GM18870 (cell line): Measurements from ENCODE around the gene ACKR2.
"Not testable (repeated sequence)": the region's sequence is repeated elsewhere in the genome, so short reads cannot be mapped to it uniquely, and the experiment has no call there.

ENCODE experiments used
- ATAC-seq: cut with Tn5 transposase; IDR thresholded peaks from one replicate; pipeline ENCODE4 v1.9.1; 2021; ENCODE audit warnings: moderate library complexity; ENCODE audit not compliant: unreplicated experiment

ACKR2 gene

GRCh38 chr3:42801048-42801620 is 8.1 kb upstream of the ACKR2 start:
- ATAC-seq: no peak

DNA sequence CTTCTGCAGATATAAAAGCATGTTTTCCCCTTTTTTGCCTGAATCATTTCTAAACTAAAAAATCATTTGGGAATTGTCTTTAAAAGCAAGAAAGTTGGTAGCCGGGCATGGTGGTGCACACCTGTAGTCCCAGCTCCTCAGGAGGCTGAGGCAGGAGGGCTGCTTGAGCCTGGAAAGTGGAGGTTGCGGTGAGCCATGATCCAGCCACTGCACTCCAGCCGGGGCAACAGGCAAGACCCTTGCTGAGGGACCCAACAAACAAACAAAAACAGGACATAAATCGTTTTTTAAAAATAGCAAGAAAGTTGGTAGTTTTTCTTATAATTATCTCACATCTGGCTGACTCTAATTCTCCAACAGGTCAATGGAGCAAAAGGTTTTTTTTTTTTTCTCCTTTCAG is 7.5 kb upstream of the ACKR2 start:
- ATAC-seq: no peak

GRCh38 chr3:42802876-42803413 is 6.3 kb upstream of the ACKR2 start:
- no peak for ATAC-seq

- ATAC-seq: peak; percentile 30
Observed at GRCh38 chr3:42803414-42804105, 5.7 kb upstream of the ACKR2 start.

DNA sequence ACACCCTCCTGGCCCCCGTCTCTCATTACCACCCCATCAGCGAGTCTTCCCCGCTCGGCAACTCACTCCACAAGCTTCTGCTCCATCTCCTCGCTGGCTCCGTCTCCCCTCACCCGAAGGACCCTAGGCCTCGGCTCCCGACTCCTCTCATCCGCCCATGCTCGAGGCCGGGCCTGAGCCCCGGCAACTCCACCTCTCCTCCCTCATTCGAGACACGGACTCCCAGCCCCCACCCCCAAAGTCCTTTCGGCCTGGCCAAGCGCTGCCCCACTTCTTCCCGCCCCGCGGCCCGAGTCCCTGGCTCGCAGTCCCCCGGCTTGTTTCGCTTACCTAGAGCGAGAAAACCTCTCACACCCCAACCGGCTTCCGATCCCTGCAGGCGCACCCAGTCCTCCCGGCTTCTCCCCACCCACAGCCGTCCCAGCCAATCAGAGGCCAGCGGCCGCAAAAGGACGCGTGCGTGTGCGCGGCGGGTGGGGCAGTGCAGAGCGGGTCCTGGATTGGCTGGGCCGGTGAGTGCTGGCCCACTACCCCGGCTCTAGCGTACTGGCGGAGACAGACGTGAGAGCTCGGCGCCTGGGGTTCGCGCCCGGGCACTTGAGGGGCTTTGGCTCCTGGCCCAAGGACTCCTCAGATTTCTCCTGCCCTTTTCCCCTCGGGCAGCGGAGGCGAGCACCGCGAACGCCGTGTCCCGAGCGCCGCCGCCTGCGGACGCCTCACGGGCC is 5.0 kb upstream of the ACKR2 start, which contains the start of gene HIGD1A:
Gene HIGD1A (minus strand): TSS at position 385 of the 725 bp plus-strand sequence. CDS start 10,237 bp downstream, outside the sequence.
- ATAC-seq: peak; percentile 85

- ATAC-seq: no peak
Observed at GRCh38 chr3:42804831-42805132, 4.5 kb upstream of the ACKR2 start.

DNA sequence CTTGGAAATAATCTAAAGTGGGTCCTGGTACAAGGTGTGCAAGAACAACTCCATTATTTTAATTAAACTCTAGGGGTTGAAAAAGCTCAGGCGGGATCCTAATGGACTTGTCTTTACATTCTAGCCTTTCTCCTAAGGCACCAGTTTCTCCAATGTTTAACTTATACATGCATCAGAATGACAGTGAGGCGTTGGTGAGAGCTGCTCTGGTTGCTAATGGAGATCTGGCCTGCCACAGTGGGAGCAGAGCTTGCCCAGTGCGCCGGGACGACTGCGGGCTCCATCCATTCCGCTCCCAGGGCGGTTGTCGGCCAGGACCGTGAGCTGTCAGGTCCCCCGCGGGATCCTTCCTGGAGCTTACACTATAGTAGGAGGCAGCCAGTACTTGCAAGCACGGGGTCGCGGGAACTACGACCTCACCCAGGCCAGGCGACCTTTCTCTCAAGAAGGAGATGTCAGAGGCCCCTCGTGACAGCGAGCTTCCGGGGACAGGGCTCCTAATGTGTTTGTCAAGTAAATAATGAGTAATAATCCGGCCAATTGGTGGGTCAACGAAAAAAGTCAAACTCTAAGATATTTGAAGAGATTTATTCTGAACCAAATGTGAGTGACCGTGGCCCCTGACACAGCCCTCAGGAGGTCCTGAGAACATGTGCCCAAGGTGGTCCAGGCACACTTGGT is 4.0 kb upstream of the ACKR2 start:
- ATAC-seq: no peak

- ATAC-seq: no peak
Observed at GRCh38 chr3:42807929-42808328, 1.3 kb upstream of the ACKR2 start.

DNA sequence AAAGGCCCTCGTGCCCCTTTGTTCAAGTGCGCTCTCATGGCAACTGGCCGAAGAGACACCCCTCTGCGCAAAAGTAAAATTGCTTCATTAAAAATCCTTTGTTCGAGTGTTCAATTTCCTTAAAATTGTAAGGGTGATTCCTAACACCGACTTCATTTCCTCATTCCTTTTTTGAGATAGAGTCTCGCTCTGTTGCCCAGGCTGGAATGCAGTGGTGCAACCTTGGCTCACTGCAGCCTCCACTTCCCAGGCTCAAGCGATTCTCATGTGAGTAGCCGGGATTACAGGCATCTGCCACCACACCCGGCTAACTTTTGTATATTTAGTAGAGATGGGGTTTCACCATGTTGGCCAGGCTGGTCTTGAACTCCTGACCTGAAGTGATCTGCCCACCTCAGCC is 1.5 kb downstream of the ACKR2 start:
- ATAC-seq: not testable (repeated sequence)

- ATAC-seq: not testable (repeated sequence)
Observed at GRCh38 chr3:42811118-42811883, 2.1 kb downstream of the ACKR2 start.

- ATAC-seq: no peak
Observed at GRCh38 chr3:42814246-42814645, 5.0 kb downstream of the ACKR2 start.

GRCh38 chr3:42814914-42815507 is 5.8 kb downstream of the ACKR2 start:
- ATAC-seq: no peak

DNA sequence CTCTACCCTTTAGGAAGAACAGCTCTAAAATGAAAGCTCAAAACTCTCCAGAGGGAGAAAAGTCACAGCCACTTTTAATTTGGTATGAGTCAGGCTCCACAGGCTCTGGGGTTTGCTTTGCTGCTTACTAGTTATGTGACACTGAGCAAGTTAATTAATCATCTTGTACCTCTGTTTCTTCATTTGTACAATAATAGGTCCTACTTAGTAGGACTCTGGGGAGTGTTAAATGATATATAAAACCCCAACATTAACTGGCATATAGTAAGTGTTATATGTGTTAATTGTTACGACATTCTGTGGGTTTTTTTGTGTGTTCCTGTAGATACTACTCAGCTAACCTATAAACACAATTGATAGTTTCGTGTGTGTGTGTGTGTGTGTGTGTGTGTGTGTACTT is 6.6 kb downstream of the ACKR2 start:
- ATAC-seq: no peak

GRCh38 chr3:42819351-42819965 is 10.2 kb downstream of the ACKR2 start:
- ATAC-seq: no peak

GRCh38 chr3:42820746-42821051 is 11.5 kb downstream of the ACKR2 start:
- ATAC-seq: no peak

DNA sequence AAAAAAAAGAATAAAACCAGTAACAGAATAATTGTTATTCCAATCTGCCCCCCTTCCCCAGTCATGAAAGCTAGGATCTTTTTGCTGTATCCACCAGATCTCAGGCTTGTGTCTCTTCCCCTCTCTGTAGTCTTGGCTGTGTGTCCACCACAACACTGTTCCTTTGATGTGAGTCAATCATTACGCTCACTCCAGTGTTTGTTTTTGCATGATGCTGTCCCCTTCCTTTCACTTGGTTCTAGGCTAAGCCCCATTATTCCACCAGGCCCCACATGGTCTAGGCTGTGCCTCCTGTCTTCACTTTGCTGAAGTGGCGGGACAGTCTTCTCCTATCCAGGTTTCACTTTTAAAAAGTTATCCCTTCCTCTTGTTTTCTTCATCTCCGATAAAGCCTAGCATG is 13.6 kb downstream of the ACKR2 start:
- no peak for ATAC-seq

DNA sequence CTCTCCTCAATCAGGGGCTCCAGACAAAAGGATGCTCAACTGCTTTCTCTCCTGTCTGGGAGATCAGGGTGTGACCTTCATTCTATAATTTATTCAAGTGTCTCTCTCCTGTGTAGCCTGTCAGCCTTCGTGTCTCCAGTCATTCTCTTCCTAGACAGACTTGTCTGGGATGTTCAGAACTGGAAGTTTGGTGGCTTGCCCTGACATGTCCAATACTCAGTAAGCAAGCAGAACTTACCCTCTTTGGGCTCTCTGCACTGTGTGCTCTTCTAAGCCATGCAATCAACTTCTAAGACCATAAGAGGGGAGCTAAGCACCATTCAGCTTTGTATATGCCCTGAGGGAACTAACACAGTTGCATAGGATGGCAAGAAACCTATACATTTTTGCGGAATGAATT is 14.1 kb downstream of the ACKR2 start:
- no peak for ATAC-seq

- ATAC-seq: no peak
Observed at GRCh38 chr3:42826141-42826540, 16.9 kb downstream of the ACKR2 start.

DNA sequence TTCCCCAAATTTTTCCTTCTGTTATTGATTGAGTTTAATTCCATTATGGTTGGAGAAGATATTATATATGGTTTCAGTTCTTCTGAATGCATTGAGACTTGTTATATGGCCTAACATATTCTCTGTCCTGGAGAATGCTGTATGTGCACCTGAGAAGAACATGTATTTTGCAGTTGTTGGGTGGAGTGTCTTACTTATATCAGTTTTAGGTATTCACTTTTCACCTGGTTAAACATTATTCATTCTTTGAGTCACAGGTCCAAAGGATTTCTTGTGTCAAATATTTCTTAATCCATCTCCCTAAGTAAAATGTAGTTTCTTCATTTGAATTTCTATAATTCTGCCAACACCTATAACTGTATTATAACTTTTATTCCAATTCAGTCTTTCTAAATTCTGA is 17.8 kb downstream of the ACKR2 start:
- no peak for ATAC-seq

DNA sequence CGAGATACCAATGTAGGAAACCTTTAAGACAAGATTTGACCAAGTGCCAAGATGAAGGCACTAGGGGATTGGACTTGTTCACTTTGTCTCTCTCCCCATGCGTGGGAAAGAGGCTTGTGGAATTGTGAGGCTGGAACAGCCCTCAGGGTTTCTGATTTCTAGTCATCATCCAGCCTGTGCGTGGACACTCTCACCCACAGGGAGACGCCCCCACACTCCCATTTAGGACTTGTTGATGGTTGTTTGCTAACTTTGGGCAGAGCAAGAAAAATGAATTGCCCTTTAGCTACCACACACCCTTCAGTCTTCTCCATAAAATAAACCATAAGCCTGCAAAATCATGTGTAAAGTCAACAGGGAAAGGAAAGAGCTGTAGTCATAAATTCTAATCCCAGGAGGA is 18.4 kb downstream of the ACKR2 start:
- ATAC-seq: no peak
